Muscle layer of duodenum (tissue), 2 donors: ENCODE measurements around the gene LBX2.
"Not testable (repeated sequence)": the region's sequence is repeated elsewhere in the genome, so short reads cannot be mapped to it uniquely, and the experiment has no call there.

ENCODE experiments used
- H3K27ac ChIP-seq: one replicate; pipeline ENCODE4 v1.7.0; 2013; ENCODE audit warnings: mild to moderate bottlenecking, low read length
- H3K27me3 ChIP-seq: one replicate; pipeline ENCODE4 v1.7.0; 2013; ENCODE audit warnings: low read depth, mild to moderate bottlenecking, control low read depth, low read length
- H3K36me3 ChIP-seq, 2 donors: one replicate each; pipeline ENCODE4 v1.7.0; 2013; ENCODE audit warnings: low read length in 2 of 2, control low read depth in 1 of 2, mild to moderate bottlenecking in 1 of 2; ENCODE audit not compliant: insufficient read depth in 2 of 2, control insufficient read depth in 1 of 2
- H3K4me1 ChIP-seq, 2 donors: one replicate each; pipeline ENCODE4 v1.7.0; 2013; ENCODE audit warnings: low read length in 2 of 2, mild to moderate bottlenecking in 2 of 2, control low read depth in 1 of 2, moderate library complexity in 1 of 2; ENCODE audit not compliant: insufficient read depth in 2 of 2, control insufficient read depth in 1 of 2
- H3K4me3 ChIP-seq, 2 donors: one replicate each; pipeline ENCODE4 v1.7.0; 2013; ENCODE audit warnings: low read length in 2 of 2, low read depth in 1 of 2, mild to moderate bottlenecking in 1 of 2
- H3K9me3 ChIP-seq, 2 donors: one replicate each; pipeline ENCODE4 v1.7.0; 2013; ENCODE audit warnings: low read length in 2 of 2, control low read depth in 1 of 2, mild to moderate bottlenecking in 1 of 2; ENCODE audit not compliant: control insufficient read depth in 1 of 2
- donor health status: healthy.

The LBX2 gene

GRCh38 chr2:74488643-74489481 is 10.5 kb downstream of the LBX2 start:
- H3K27ac ChIP-seq = no peak overlapping the region

GRCh38 chr2:74486141-74486540 is 13.3 kb downstream of the LBX2 start:
- H3K9me3 ChIP-seq = no peaks in the 10 kb centered on the region
- no peak overlapping the region for H3K27ac ChIP-seq
- H3K4me3 ChIP-seq = no peak overlapping the region
- H3K36me3 ChIP-seq = peaks cover 13 to 41% of the 10 kb centered on the region in 2 donors
- H3K4me1 ChIP-seq = peaks cover 7 to 24% of the 10 kb centered on the region in 2 donors
- H3K27me3 ChIP-seq = no peaks in the 10 kb centered on the region

More at GRCh38 chr2:74488643-74489481, 10.5 kb downstream of the LBX2 start:
- Histone ChIP-seq H3K36me3 (peaks cover 41 to 69% of the 10 kb centered on the region in 2 donors), H3K27me3 (no peaks in the 10 kb centered on the region), H3K9me3 (no peaks in the 10 kb centered on the region), H3K4me3 (no peak overlapping the region), H3K4me1 (peaks cover 0 to 6% of the 10 kb centered on the region in 2 donors)

- H3K4me1 ChIP-seq = peaks cover 13 to 30% of the 10 kb centered on the region in 2 donors
- H3K27me3 ChIP-seq, H3K9me3 ChIP-seq: not testable (repeated sequence)
- H3K36me3 ChIP-seq = peaks cover 7 to 24% of the 10 kb centered on the region in 2 donors
- H3K27ac ChIP-seq = peak overlapping the region; percentile 96
- H3K4me3 ChIP-seq = peak overlapping the region; percentile 98
Measured at GRCh38 chr2:74483675-74484164, 15.7 kb downstream of the LBX2 start.

- peaks cover 7 to 18% of the 10 kb centered on the region in 2 donors for H3K36me3 ChIP-seq
- H3K27me3 ChIP-seq = no peaks in the 10 kb centered on the region
- H3K4me1 ChIP-seq = peaks cover 13 to 30% of the 10 kb centered on the region in 2 donors
- peak within 1 kb of the TSS; percentile 96 for H3K27ac ChIP-seq
- no peaks in the 10 kb centered on the region for H3K9me3 ChIP-seq
- H3K4me3 ChIP-seq = peak within 1 kb of the TSS; percentile 98
Measured at GRCh38 chr2:74482801-74483674, 16.4 kb downstream of the LBX2 start, which contains the start of the genes CCDC142 and TTC31. Gene CCDC142, minus strand, starts transcription at chr2:74482998. Its CDS starts 161 bp downstream, at chr2:74482837. Gene TTC31, plus strand, starts transcription at chr2:74483081. Its CDS starts 15 bp downstream, at chr2:74483096.

- Histone ChIP-seq H3K27me3 (no peaks in the 10 kb centered on the region), H3K36me3 (peaks cover 11 to 13% of the 10 kb centered on the region in 2 donors), H3K4me3 (peak overlapping the region; percentile 98), H3K4me1 (peaks cover 13 to 30% of the 10 kb centered on the region in 2 donors), H3K9me3 (no peaks in the 10 kb centered on the region), H3K27ac (peak overlapping the region; percentile 96)
Measured at GRCh38 chr2:74481961-74482800, 17.2 kb downstream of the LBX2 start.

GRCh38 chr2:74481431-74481830 is 18.0 kb downstream of the LBX2 start:
- H3K4me3 ChIP-seq = peak overlapping the region; percentile 98
- peaks cover 13 to 30% of the 10 kb centered on the region in 2 donors for H3K4me1 ChIP-seq
- no peak overlapping the region for H3K27ac ChIP-seq
- no peaks in the 10 kb centered on the region for H3K27me3 ChIP-seq
- peaks cover 11 to 13% of the 10 kb centered on the region in 2 donors for H3K36me3 ChIP-seq
- no peaks in the 10 kb centered on the region for H3K9me3 ChIP-seq

GRCh38 chr2:74474899-74475298 is 24.5 kb downstream of the LBX2 start:
- Histone ChIP-seq H3K4me1 (peaks cover 8 to 17% of the 10 kb centered on the region in 2 donors), H3K27ac (no peak overlapping the region), H3K4me3 (no peak overlapping the region), H3K27me3 (no peaks in the 10 kb centered on the region), H3K36me3 (peaks cover 19 to 21% of the 10 kb centered on the region in 2 donors), H3K9me3 (no peaks in the 10 kb centered on the region)

- H3K4me1 ChIP-seq = peaks cover 8 to 17% of the 10 kb centered on the region in 2 donors
- no peaks in the 10 kb centered on the region for H3K27me3 ChIP-seq
- H3K4me3 ChIP-seq = no peak overlapping the region
- no peak overlapping the region for H3K27ac ChIP-seq
- no peaks in the 10 kb centered on the region for H3K9me3 ChIP-seq
- H3K36me3 ChIP-seq = peaks cover 19 to 21% of the 10 kb centered on the region in 2 donors
Measured at GRCh38 chr2:74474481-74474880, 24.9 kb downstream of the LBX2 start.

GRCh38 chr2:74472945-74473258 is 26.5 kb downstream of the LBX2 start:
- H3K4me3 ChIP-seq = peak overlapping the region; percentile 85 to 94
- peaks cover 8 to 17% of the 10 kb centered on the region in 2 donors for H3K4me1 ChIP-seq
- H3K27me3 ChIP-seq = no peaks in the 10 kb centered on the region
- peaks cover 19 to 21% of the 10 kb centered on the region in 2 donors for H3K36me3 ChIP-seq
- H3K9me3 ChIP-seq = no peaks in the 10 kb centered on the region
- H3K27ac ChIP-seq = peak overlapping the region; percentile 94

GRCh38 chr2:74472086-74472944 is 27.1 kb downstream of the LBX2 start, which contains the start of gene MRPL53:
Gene MRPL53, minus strand, starts transcription at chr2:74472680. Its CDS starts 20 bp downstream, at chr2:74472660.
- Histone ChIP-seq H3K4me3 (peak within 1 kb of the TSS; percentile 85 to 94), H3K4me1 (peaks cover 8 to 17% of the 10 kb centered on the region in 2 donors), H3K27me3 (no peaks in the 10 kb centered on the region)

More at GRCh38 chr2:74472086-74472944, 27.1 kb downstream of the LBX2 start, which contains the start of gene MRPL53:
- H3K36me3 ChIP-seq = peaks cover 15 to 21% of the 10 kb centered on the region in 2 donors
- H3K9me3 ChIP-seq = no peaks in the 10 kb centered on the region
- H3K27ac ChIP-seq = peak within 1 kb of the TSS; percentile 94
